ENCODE measurements around the gene XCR1.
"Not testable (repeated sequence)": the region's sequence is repeated elsewhere in the genome, so short reads cannot be mapped to it uniquely, and the experiment has no call there.

Gene XCR1

GRCh38 chr3:46001178-46001577, 26.1 kb downstream of the XCR1 start:
- no peak for DNase-seq

- no peak for DNase-seq
These were observed 29.3 kb downstream of the XCR1 start for GRCh38 chr3:45997942-45998341.

GRCh38 chr3:45997499-45997898, 29.8 kb downstream of the XCR1 start:
- not testable (repeated sequence) for DNase-seq

GRCh38 chr3:45995236-45996192, 31.8 kb downstream of the XCR1 start, which contains the start of gene FYCO1:
FYCO1 (minus strand) TSS chr3:45995824; CDS start chr3:45984910, 10,914 bp downstream.
- peak; percentile 89 to 94 for DNase-seq

GRCh38 chr3:45994419-45995235, 32.7 kb downstream of the XCR1 start:
- DNase-seq: peak; percentile 30 to 40

GRCh38 chr3:45993421-45994027, 33.8 kb downstream of the XCR1 start:
- no peak for DNase-seq

- peak in 1 of 2 experiments; percentile 14 for DNase-seq
These were observed 34.5 kb downstream of the XCR1 start for GRCh38 chr3:45992821-45993221.

- no peak for DNase-seq
These were observed 35.1 kb downstream of the XCR1 start for GRCh38 chr3:45992133-45992729.

GRCh38 chr3:45991341-45991740, 35.9 kb downstream of the XCR1 start:
- DNase-seq: no peak

- no peak for DNase-seq
These were observed 37.1 kb downstream of the XCR1 start for GRCh38 chr3:45990181-45990580.

- DNase-seq: no peak
These were observed 38.5 kb downstream of the XCR1 start for GRCh38 chr3:45988804-45989203.

GRCh38 chr3:45988362-45988761, 38.9 kb downstream of the XCR1 start:
- no peak for DNase-seq

- DNase-seq: no peak
These were observed 39.7 kb downstream of the XCR1 start for GRCh38 chr3:45987368-45988291.

GRCh38 chr3:45986303-45986982, 40.8 kb downstream of the XCR1 start:
- no peak for DNase-seq

GRCh38 chr3:45985532-45986302, 41.6 kb downstream of the XCR1 start:
- no peak for DNase-seq

GRCh38 chr3:45984331-45985312, 42.7 kb downstream of the XCR1 start:
- no peak for DNase-seq

- no peak for DNase-seq
These were observed 43.5 kb downstream of the XCR1 start for GRCh38 chr3:45983770-45984169.

- DNase-seq: no peak
These were observed 45.8 kb downstream of the XCR1 start for GRCh38 chr3:45981346-45982074.

All from AML-193 (cell line).